ENCODE data around the gene TP73.

DNA sequence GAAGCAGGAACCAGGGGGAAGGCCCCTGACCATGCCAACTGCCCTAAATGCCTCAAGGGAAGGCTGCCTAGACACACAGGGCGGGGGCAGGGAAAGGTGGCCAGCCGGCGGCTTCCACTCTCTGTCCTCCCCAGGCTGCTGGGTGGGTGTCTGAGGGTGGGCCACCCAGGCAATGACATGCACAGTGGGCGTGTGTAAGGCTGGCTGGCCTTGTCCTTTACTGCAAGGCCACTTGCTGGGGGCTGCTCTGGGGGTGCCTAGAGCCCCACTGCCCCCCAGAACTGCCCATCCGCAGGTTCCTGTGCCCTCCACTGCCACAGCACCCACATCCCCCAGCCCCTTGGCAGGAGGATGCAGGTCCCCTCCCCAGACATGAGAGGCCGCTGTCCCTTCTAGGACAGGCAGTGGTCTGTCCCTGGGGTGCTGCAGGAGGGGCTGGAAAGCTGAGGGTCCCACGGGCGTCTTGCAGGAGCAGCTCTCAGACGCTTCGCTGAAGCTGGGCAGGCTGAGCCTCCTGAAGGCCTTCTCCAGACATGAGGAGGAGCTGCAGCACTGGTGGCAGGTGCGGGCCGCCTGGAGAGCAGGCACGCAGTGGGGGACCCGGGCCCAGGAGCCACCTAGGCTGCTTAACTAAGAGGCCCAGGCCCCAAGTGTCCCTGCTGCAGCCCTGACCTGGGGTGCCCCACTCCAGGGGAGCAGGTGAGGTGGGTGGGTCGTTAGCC lies 110.0 kb downstream of the TP73 start:
- TF ChIP-seq CSDC2 (CRISPR knock-in tag; IDR thresholded peaks at IDR 0.05) (no peak), OSR1 (CRISPR knock-in tag; IDR thresholded peaks at IDR 0.05) (no peak), PPARA (CRISPR knock-in tag; IDR thresholded peaks at IDR 0.05; ENCODE audit: borderline replicate concordance) (no peak), ZFP3 (CRISPR knock-in tag; IDR thresholded peaks at IDR 0.05) (no peak), ESRRG (CRISPR knock-in tag; IDR thresholded peaks at IDR 0.05) (no peak), ZFP30 (CRISPR knock-in tag; IDR thresholded peaks at IDR 0.05) (no peak)
- TF ChIP-seq, protein P1, sequence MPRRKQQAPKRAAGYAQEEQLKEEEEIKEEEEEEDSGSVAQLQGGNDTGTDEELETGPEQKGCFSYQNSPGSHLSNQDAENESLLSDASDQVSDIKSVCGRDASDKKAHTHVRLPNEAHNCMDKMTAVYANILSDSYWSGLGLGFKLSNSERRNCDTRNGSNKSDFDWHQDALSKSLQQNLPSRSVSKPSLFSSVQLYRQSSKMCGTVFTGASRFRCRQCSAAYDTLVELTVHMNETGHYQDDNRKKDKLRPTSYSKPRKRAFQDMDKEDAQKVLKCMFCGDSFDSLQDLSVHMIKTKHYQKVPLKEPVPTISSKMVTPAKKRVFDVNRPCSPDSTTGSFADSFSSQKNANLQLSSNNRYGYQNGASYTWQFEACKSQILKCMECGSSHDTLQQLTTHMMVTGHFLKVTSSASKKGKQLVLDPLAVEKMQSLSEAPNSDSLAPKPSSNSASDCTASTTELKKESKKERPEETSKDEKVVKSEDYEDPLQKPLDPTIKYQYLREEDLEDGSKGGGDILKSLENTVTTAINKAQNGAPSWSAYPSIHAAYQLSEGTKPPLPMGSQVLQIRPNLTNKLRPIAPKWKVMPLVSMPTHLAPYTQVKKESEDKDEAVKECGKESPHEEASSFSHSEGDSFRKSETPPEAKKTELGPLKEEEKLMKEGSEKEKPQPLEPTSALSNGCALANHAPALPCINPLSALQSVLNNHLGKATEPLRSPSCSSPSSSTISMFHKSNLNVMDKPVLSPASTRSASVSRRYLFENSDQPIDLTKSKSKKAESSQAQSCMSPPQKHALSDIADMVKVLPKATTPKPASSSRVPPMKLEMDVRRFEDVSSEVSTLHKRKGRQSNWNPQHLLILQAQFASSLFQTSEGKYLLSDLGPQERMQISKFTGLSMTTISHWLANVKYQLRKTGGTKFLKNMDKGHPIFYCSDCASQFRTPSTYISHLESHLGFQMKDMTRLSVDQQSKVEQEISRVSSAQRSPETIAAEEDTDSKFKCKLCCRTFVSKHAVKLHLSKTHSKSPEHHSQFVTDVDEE (CRISPR knock-in tag; IDR thresholded peaks at IDR 0.05) = no peak
- TF ChIP-seq, protein P2, sequence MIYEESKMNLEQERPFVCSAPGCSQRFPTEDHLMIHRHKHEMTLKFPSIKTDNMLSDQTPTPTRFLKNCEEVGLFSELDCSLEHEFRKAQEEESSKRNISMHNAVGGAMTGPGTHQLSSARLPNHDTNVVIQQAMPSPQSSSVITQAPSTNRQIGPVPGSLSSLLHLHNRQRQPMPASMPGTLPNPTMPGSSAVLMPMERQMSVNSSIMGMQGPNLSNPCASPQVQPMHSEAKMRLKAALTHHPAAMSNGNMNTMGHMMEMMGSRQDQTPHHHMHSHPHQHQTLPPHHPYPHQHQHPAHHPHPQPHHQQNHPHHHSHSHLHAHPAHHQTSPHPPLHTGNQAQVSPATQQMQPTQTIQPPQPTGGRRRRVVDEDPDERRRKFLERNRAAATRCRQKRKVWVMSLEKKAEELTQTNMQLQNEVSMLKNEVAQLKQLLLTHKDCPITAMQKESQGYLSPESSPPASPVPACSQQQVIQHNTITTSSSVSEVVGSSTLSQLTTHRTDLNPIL (CRISPR knock-in tag; IDR thresholded peaks at IDR 0.05; ENCODE audit: low read depth) = no peak
- TF ChIP-seq, protein P3, sequence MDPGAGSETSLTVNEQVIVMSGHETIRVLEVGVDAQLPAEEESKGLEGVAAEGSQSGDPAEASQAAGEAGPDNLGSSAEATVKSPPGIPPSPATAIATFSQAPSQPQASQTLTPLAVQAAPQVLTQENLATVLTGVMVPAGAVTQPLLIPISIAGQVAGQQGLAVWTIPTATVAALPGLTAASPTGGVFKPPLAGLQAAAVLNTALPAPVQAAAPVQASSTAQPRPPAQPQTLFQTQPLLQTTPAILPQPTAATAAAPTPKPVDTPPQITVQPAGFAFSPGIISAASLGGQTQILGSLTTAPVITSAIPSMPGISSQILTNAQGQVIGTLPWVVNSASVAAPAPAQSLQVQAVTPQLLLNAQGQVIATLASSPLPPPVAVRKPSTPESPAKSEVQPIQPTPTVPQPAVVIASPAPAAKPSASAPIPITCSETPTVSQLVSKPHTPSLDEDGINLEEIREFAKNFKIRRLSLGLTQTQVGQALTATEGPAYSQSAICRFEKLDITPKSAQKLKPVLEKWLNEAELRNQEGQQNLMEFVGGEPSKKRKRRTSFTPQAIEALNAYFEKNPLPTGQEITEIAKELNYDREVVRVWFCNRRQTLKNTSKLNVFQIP (CRISPR knock-in tag; IDR thresholded peaks at IDR 0.05; ENCODE audit: borderline replicate concordance, low read depth) = no peak

Data from SK-N-SH treated with all-trans-retinoic acid at 6 μM for 48 hours (cell line).